IPS DF 6.9 (cell line): ENCODE data around the gene PPP4R3B.
"Not testable (repeated sequence)": the region's sequence is repeated elsewhere in the genome, so short reads cannot be mapped to it uniquely, and the experiment has no call there.

Source experiments
- DNase-seq: peaks from one replicate; pipeline ENCODE4 v3.0.0-alpha.2; 2013; ENCODE audit warnings: low read depth, low spot score
- H3K27ac ChIP-seq: one replicate; pipeline ENCODE4 v1.5.1; 2013; ENCODE audit warnings: low read length, control low read depth
- H3K27me3 ChIP-seq: 2 replicates; pipeline ENCODE4 v1.6.1; 2013; ENCODE audit warnings: mild to moderate bottlenecking, low read length; ENCODE audit not compliant: control insufficient read depth, insufficient read depth
- H3K36me3 ChIP-seq: 2 replicates; pipeline ENCODE4 v1.6.1; 2013; ENCODE audit warnings: low read length; ENCODE audit not compliant: control insufficient read depth, insufficient read depth
- H3K4me1 ChIP-seq: 2 replicates; pipeline ENCODE4 v1.6.1; 2013; ENCODE audit warnings: low read length; ENCODE audit not compliant: control insufficient read depth, insufficient read depth
- H3K4me3 ChIP-seq: 2 replicates; pipeline ENCODE4 v1.5.1; 2013; ENCODE audit warnings: mild to moderate bottlenecking, low read length
- H3K9me3 ChIP-seq: 2 replicates; pipeline ENCODE4 v1.6.1; 2013; ENCODE audit warnings: low read length, inconsistent platforms; ENCODE audit not compliant: control insufficient read depth, insufficient read depth
- WGBS: extraction: QIAGEN DNeasy Blood & Tissue Kit; methylation state at CpG from one replicate; pipeline ENCODE4 v1.1.7; 2013; ENCODE audit warnings: mixed read lengths, missing lambda C conversion rate; ENCODE audit not compliant: insufficient read length, insufficient coverage; 5-methylcytosine and 5-hydroxymethylcytosine counted together

PPP4R3B gene

DNA sequence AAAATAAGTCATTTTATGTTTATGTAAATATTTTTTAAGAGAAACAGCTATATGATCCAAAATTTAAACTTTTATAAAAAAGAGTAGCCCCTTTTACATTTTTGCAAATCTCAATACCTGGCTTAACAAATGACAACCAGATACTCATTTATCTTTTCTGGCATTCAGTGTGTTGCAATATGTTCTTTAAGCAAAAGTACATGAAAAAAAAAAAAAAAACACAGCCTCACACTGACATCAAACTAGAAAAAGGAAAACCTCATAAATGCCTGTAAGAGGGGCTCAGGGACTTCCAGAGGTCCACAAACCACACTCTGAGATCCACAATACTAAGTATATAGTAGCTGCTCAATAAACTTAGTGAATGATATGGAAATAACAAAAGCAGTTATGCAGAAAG lies 21.9 kb downstream of the PPP4R3B start:
- Histone ChIP-seq H3K27me3 (no peaks in the 10 kb centered on the region), H3K9me3 (no peaks in the 10 kb centered on the region), H3K27ac (no peak overlapping the region), H3K36me3 (no peaks in the 10 kb centered on the region; the same call in 1 of the 2 replicates), H3K4me3 (no peak overlapping the region), H3K4me1 (no peaks in the 10 kb centered on the region)
- no peak for DNase-seq

GRCh38 chr2:55592130-55592529 lies 25.3 kb downstream of the PPP4R3B start:
- Histone ChIP-seq H3K27me3 (no peaks in the 10 kb centered on the region), H3K27ac (no peak overlapping the region), H3K36me3 (no peaks in the 10 kb centered on the region), H3K9me3 (no peaks in the 10 kb centered on the region), H3K4me1 (no peaks in the 10 kb centered on the region), H3K4me3 (no peak overlapping the region)
- DNase-seq = no peak
- no CpG with 5 or more reads among the region's 1 CpG for WGBS

GRCh38 chr2:55590810-55591440 lies 26.5 kb downstream of the PPP4R3B start:
- no peak for DNase-seq
- H3K9me3 ChIP-seq = no peaks in the 10 kb centered on the region
- WGBS = no CpG with 5 or more reads among the region's 7 CpGs
- no peak overlapping the region for H3K4me3 ChIP-seq
- H3K27me3 ChIP-seq = no peaks in the 10 kb centered on the region
- no peaks in the 10 kb centered on the region for H3K36me3 ChIP-seq
- H3K4me1 ChIP-seq = no peaks in the 10 kb centered on the region
- H3K27ac ChIP-seq = no peak overlapping the region

DNA sequence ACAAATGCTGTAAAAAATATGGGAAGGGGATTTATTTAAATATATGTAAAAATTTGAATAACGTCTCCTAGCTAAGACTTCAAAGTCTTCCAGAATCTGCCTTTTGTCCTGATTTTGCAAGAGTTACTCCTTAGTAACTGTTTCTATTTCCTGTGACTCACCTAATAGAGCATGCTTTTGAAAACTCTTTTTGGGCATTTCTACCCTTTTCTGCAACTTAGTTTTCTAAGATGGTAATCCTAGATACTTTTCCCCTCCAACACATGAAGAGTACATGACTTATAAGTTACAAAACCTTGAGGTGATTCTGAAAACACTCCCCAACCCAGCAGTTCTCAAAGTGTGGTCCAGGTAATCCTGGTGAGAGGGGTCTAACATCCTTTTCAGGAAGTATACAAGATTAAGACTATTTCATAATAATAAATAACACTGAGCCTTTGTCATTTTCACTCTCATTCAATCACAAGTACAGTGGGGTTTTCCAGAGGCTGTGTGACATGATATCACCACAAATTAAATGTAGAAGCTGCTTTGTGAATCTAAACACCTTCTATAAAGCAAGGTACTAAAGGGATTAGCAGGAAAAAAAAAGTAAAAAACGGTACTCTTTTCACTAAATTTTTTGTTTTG lies 31.9 kb downstream of the PPP4R3B start:
- no peaks in the 10 kb centered on the region for H3K9me3 ChIP-seq
- no CpG with 5 or more reads among the region's 2 CpGs for WGBS
- H3K4me1 ChIP-seq = no peaks in the 10 kb centered on the region
- H3K36me3 ChIP-seq = no peaks in the 10 kb centered on the region
- H3K27me3 ChIP-seq = no peaks in the 10 kb centered on the region
- H3K4me3 ChIP-seq = no peak overlapping the region
- H3K27ac ChIP-seq = no peak overlapping the region
- DNase-seq = no peak

GRCh38 chr2:55581874-55582547 lies 35.4 kb downstream of the PPP4R3B start:
- Histone ChIP-seq H3K4me1 (no peaks in the 10 kb centered on the region), H3K27me3 (no peaks in the 10 kb centered on the region), H3K9me3 (no peaks in the 10 kb centered on the region), H3K36me3 (no peaks in the 10 kb centered on the region), H3K4me3 (no peak overlapping the region), H3K27ac (no peak overlapping the region)
- WGBS = no CpG with 5 or more reads among the region's 4 CpGs
- no peak for DNase-seq

- H3K27ac ChIP-seq = no peak overlapping the region
- DNase-seq = peak; percentile 13
- H3K36me3 ChIP-seq = no peaks in the 10 kb centered on the region
- no peak overlapping the region for H3K4me3 ChIP-seq
- no peaks in the 10 kb centered on the region for H3K9me3 ChIP-seq
- no CpG with 5 or more reads among the region's 3 CpGs for WGBS
- H3K27me3 ChIP-seq = no peaks in the 10 kb centered on the region
- no peaks in the 10 kb centered on the region for H3K4me1 ChIP-seq
Measured at GRCh38 chr2:55581435-55581834, 36.0 kb downstream of the PPP4R3B start.

DNA sequence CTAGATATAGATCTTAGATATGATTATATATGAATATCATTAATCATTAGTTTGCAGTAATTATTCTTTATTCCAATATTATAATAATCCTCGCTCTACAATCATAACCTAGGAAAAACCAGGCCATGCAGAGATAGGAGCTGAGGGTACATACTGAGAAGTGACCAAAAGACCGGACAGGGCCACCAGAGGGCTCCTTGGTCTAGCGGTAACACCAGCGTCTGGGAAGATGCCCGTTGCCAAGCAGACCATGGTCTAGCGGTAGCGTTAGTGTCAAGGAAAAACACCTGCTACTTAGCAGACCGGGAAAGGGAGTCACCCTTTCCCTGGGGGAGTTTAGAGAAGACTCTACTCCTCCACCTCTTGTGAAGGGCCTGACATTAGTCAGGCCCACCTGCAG lies 48.4 kb downstream of the PPP4R3B start:
- not testable (repeated sequence) for H3K4me1 ChIP-seq, H3K27ac ChIP-seq, H3K27me3 ChIP-seq, H3K4me3 ChIP-seq, DNase-seq, H3K36me3 ChIP-seq, H3K9me3 ChIP-seq
- no CpG with 5 or more reads among the region's 8 CpGs for WGBS

DNA sequence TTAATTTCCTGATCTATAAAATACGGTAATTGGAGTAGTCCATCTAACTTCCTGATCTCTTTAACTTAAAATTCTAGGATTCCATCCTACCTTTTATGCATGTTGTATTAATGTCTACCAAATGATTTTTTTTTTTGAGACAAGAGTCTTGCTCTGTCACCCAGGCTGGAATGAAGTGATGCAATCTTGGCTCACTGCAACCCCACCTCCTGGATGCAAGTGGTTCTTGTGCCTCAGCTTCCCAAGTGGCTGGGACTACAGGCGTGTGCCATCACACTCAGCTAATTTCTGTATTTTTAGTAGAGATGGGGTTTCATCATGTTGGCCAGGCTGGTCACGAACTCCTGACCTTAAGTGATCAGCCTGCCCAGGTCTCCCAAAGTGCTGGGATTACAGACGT lies 50.1 kb downstream of the PPP4R3B start:
- 100% methylated on average over 1 of the region's 4 CpGs for WGBS
- Histone ChIP-seq H3K36me3 (no peaks in the 10 kb centered on the region), H3K4me3 (no peak overlapping the region), H3K4me1 (no peaks in the 10 kb centered on the region), H3K27ac (no peak overlapping the region), H3K27me3 (no peaks in the 10 kb centered on the region), H3K9me3 (no peaks in the 10 kb centered on the region)
- DNase-seq = no peak

DNA sequence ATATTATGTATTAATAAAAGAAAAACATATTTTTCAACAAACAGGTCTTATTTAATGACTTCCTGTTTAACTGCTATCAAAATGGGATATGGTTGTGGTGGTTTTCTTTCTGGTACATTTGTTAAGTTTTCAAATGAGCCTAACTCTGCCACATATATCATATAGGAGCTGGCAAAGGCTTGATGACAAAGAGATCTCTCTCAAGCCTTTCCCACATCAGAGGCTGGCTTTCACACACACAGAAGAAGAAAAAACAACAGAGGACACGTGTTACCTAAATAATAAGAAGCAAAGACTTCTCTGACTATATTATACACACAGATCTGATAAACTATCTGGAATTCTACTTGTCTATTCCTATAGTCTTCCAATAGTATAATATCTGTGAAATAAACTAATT lies 51.8 kb downstream of the PPP4R3B start:
- H3K36me3 ChIP-seq = 0 out of 2 replicates have a peak, but pooled peaks cover 3% of the 10 kb centered on the region
- DNase-seq = no peak
- H3K27me3 ChIP-seq = no peaks in the 10 kb centered on the region
- no CpG with 5 or more reads among the region's 1 CpG for WGBS
- H3K9me3 ChIP-seq = no peaks in the 10 kb centered on the region
- no peak overlapping the region for H3K27ac ChIP-seq
- H3K4me3 ChIP-seq = no peak overlapping the region
- no peaks in the 10 kb centered on the region for H3K4me1 ChIP-seq

DNA sequence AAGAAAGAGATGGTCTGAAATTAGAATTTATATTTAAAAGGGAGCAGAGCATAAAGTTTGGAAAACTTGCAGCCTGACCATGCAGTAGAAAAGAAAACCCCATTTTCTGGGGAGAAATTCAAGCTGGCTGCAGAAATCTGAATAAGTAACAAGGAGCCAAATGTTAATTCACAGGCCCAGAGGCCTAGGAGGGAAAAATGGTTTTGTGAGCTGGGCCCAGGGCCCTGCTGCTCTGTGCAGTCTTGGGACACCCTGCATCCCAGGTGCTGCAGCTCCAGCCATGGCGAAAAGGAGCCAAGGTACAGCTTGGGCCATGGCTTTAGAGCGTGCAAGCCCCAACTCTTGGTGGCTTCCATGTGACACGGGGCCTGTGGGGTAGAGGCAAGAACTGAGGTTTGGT lies 56.6 kb downstream of the PPP4R3B start:
- H3K4me1 ChIP-seq = no peaks in the 10 kb centered on the region
- no peak overlapping the region for H3K27ac ChIP-seq
- peaks cover 5% of the 10 kb centered on the region; the same call in 1 of the 2 replicates for H3K36me3 ChIP-seq
- WGBS = no CpG with 5 or more reads among the region's 3 CpGs
- no peak overlapping the region for H3K4me3 ChIP-seq
- no peaks in the 10 kb centered on the region for H3K9me3 ChIP-seq
- DNase-seq = no peak
- no peaks in the 10 kb centered on the region for H3K27me3 ChIP-seq
